K562 treated with DMSO at 1 percent for 4 hours (cell line): ENCODE data around the gene ZNF554. TPM values are rescaled to one million over a fixed set of nuclear protein-coding genes. Genes with fewer than 3 reads are reported as not detected.

Experiments used
- total RNA-seq: library from RNA; unstranded; fragments of 300-600 nt; gene quantifications from 2 replicates; pipeline ENCODE4 v1.2.3, GENCODE V29; 2022; ENCODE audit not compliant: insufficient read depth

ZNF554 gene
- total RNA-seq = 1.9 and 2.1 TPM in 2 replicates

GRCh38 chr19:2819540-2820111 lies at the start of gene ZNF554:
ZNF554 (plus strand) TSS chr19:2819868; CDS start chr19:2820072, 204 bp downstream.

GRCh38 chr19:2782936-2783780 lies 36.5 kb upstream of the ZNF554 start, which contains the start of gene SGTA:
SGTA (minus strand) TSS chr19:2783273; CDS start chr19:2769068, 14,205 bp downstream.

GRCh38 chr19:2785244-2785997 lies 34.2 kb upstream of the ZNF554 start, which contains the start of gene THOP1:
THOP1 (plus strand) TSS chr19:2785503; CDS start chr19:2785663, 160 bp downstream.

GRCh38 chr19:2840794-2841791 lies 21.4 kb downstream of the ZNF554 start, which contains the start of gene ZNF555:
ZNF555 (plus strand) TSS chr19:2841475; CDS start chr19:2841573, 98 bp downstream.

GRCh38 chr19:2867025-2867991 lies 47.6 kb downstream of the ZNF554 start, which contains the start of gene ZNF556:
ZNF556 (plus strand) TSS chr19:2867335; CDS start chr19:2867422, 87 bp downstream.

Other genes starting within 250 kb of the ZNF554 start
- gene GNG7, start 117.2 kb upstream of the ZNF554 start, total RNA-seq = 0.28 and 0.48 TPM in 2 replicates
- gene DIRAS1, start 98.5 kb upstream of the ZNF554 start, total RNA-seq = 3.9 and 4.3 TPM in 2 replicates
- gene SLC39A3, start 79.9 kb upstream of the ZNF554 start, total RNA-seq = 165 and 175 TPM in 2 replicates
- 118 and 130 TPM in 2 replicates for gene SGTA, start 36.6 kb upstream of the ZNF554 start, total RNA-seq
- gene THOP1, start 34.4 kb upstream of the ZNF554 start, total RNA-seq = 128 and 158 TPM in 2 replicates
- gene ZNF555, start 21.6 kb downstream of the ZNF554 start, total RNA-seq = 1.4 TPM in 2 replicates
- gene ZNF556, start 47.5 kb downstream of the ZNF554 start, total RNA-seq = 0.48 TPM in 1 of 2 replicates, not detected in the other
- gene ZNF57, start 81.1 kb downstream of the ZNF554 start, total RNA-seq = 3.2 and 4.1 TPM in 2 replicates
- gene ZNF77, start 125.1 kb downstream of the ZNF554 start, total RNA-seq = 2.2 and 5.2 TPM in 2 replicates
- 2.9 and 8.3 TPM in 2 replicates for gene TLE6, start 157.7 kb downstream of the ZNF554 start, total RNA-seq
- 82.1 and 92.1 TPM in 2 replicates for gene TLE2, start 209.4 kb downstream of the ZNF554 start, total RNA-seq
- gene TLE5, start 242.6 kb downstream of the ZNF554 start, total RNA-seq = 394 and 395 TPM in 2 replicates